Mucosa of descending colon (tissue), 3 donors: Measurements from ENCODE around the gene CDY2A. TPM values are rescaled to one million over a fixed set of nuclear protein-coding genes. Genes with fewer than 3 reads are reported as not detected.
"Not testable (repeated sequence)": the region's sequence is repeated elsewhere in the genome, so short reads cannot be mapped to it uniquely, and the experiment has no call there.

Experiments used
- ATAC-seq: fragments of 200-7000 bp; cut with Tn5 transposase; one replicate; pipeline ENCODE4 v1.9.1; 2020; ENCODE audit warnings: mild to moderate bottlenecking, moderate library complexity
- DNase-seq, 3 donors: peaks; one replicate each; pipeline ENCODE4 v3.0.0-alpha.2; 2020
- H3K36me3 ChIP-seq: fragments of 200-600 bp; one replicate; pipeline ENCODE4 v1.8.0; 2021; ENCODE audit warnings: low read depth, mild to moderate bottlenecking
- H3K4me1 ChIP-seq: fragments of 200-600 bp; one replicate; pipeline ENCODE4 v1.8.0; 2021; ENCODE audit warnings: low read depth, mild to moderate bottlenecking
- H3K4me3 ChIP-seq: fragments of 200-600 bp; one replicate; pipeline ENCODE4 v1.8.0; 2021; ENCODE audit warnings: mild to moderate bottlenecking
- H3K9me3 ChIP-seq: fragments of 200-600 bp; one replicate; pipeline ENCODE4 v1.8.0; 2021; ENCODE audit warnings: mild to moderate bottlenecking
- intact Hi-C, 2 donors: fragments of 100-400 bp; cut with DNase I in 1 of 2; cut with micrococcal nuclease in 1 of 2; formaldehyde crosslinking; loops; one replicate each; pipeline versions ENCODE4 v1.11.0 to v1.11.1; 2022; cut with DNase I, micrococcal nuclease
- long read RNA-seq, 2 donors: library from polyadenylated mRNA; unstranded; transcript quantifications; one replicate each; pipeline ENCODE4 v2.0.0, GENCODE V29; 2019 to 2021
- total RNA-seq, 3 donors: library from RNA; stranded (reverse); fragmentation: NEBNext Ultra II Directional in 2 of 3; extraction: Animal tissue kit (Norgen Biotek cat#: 25700) in 2 of 3; gene quantifications; one replicate each; pipeline versions ENCODE4 v1.2.1 to v1.2.4, GENCODE V29; 2021 to 2023
- donor health status: DM: no; HTN: no; CAD: no; lungs with moderate emphysema.
- donor health status: DM: no; HTN: no; CAD: no.
- donor health status: DM: no; HTN: yes; CAD: no.

The CDY2A gene
- not detected for total RNA-seq
- long read RNA-seq, donor 1: 0 reads
- long read RNA-seq, donor 2: 0 reads

GRCh38 chrY:18025487-18025886 lies at the start of gene CDY2A:
Gene CDY2A, plus strand, starts transcription at chrY:18025787. Its CDS starts 328 bp downstream, at chrY:18026115.
- intact Hi-C loops, ATAC-seq, H3K4me3 ChIP-seq, H3K9me3 ChIP-seq, DNase-seq, H3K4me1 ChIP-seq, H3K36me3 ChIP-seq: not testable (repeated sequence)

GRCh38 chrY:17997586-17997985 lies 28.0 kb upstream of the CDY2A start:
- DNase-seq, H3K4me1 ChIP-seq, H3K9me3 ChIP-seq, intact Hi-C loops, ATAC-seq, H3K4me3 ChIP-seq, H3K36me3 ChIP-seq: not testable (repeated sequence)

- DNase-seq, H3K36me3 ChIP-seq, H3K4me3 ChIP-seq, H3K9me3 ChIP-seq, intact Hi-C loops, H3K4me1 ChIP-seq, ATAC-seq: not testable (repeated sequence)
These were observed 27.3 kb upstream of the CDY2A start for GRCh38 chrY:17998266-17998665.

- H3K9me3 ChIP-seq, H3K4me1 ChIP-seq, intact Hi-C loops, H3K36me3 ChIP-seq, DNase-seq, H3K4me3 ChIP-seq, ATAC-seq: not testable (repeated sequence)
These were observed 1.7 kb upstream of the CDY2A start for GRCh38 chrY:18023897-18024296.

GRCh38 chrY:18028845-18029244 lies 3.3 kb downstream of the CDY2A start:
- H3K4me3 ChIP-seq, H3K9me3 ChIP-seq, ATAC-seq, DNase-seq, intact Hi-C loops, H3K36me3 ChIP-seq, H3K4me1 ChIP-seq: not testable (repeated sequence)

GRCh38 chrY:18030178-18030577 lies 4.6 kb downstream of the CDY2A start:
- H3K9me3 ChIP-seq, intact Hi-C loops, H3K4me1 ChIP-seq, ATAC-seq, DNase-seq, H3K36me3 ChIP-seq, H3K4me3 ChIP-seq: not testable (repeated sequence)

GRCh38 chrY:18034100-18034814 lies 8.7 kb downstream of the CDY2A start:
- H3K4me3 ChIP-seq, ATAC-seq, H3K9me3 ChIP-seq, H3K4me1 ChIP-seq, intact Hi-C loops, H3K36me3 ChIP-seq, DNase-seq: not testable (repeated sequence)

- intact Hi-C loops, ATAC-seq, H3K4me3 ChIP-seq: not testable (repeated sequence)
These were observed 9.3 kb downstream of the CDY2A start for GRCh38 chrY:18034864-18035263.

GRCh38 chrY:18044990-18045389 lies 19.4 kb downstream of the CDY2A start:
- H3K36me3 ChIP-seq, H3K4me3 ChIP-seq, DNase-seq, ATAC-seq, H3K4me1 ChIP-seq, H3K9me3 ChIP-seq, intact Hi-C loops: not testable (repeated sequence)

More at GRCh38 chrY:18034864-18035263, 9.3 kb downstream of the CDY2A start:
- H3K9me3 ChIP-seq, H3K36me3 ChIP-seq, H3K4me1 ChIP-seq, DNase-seq: not testable (repeated sequence)

- H3K4me1 ChIP-seq, intact Hi-C loops, H3K36me3 ChIP-seq, H3K4me3 ChIP-seq, H3K9me3 ChIP-seq, ATAC-seq, DNase-seq: not testable (repeated sequence)
These were observed 22.8 kb downstream of the CDY2A start for GRCh38 chrY:18048149-18049040.

GRCh38 chrY:18049061-18049460 lies 23.5 kb downstream of the CDY2A start:
- H3K4me3 ChIP-seq, H3K4me1 ChIP-seq, ATAC-seq, H3K9me3 ChIP-seq, intact Hi-C loops, DNase-seq, H3K36me3 ChIP-seq: not testable (repeated sequence)

- H3K9me3 ChIP-seq, H3K4me3 ChIP-seq, intact Hi-C loops, DNase-seq, H3K4me1 ChIP-seq, ATAC-seq, H3K36me3 ChIP-seq: not testable (repeated sequence)
These were observed 30.9 kb downstream of the CDY2A start for GRCh38 chrY:18056473-18056872.

- ATAC-seq, H3K9me3 ChIP-seq, intact Hi-C loops, DNase-seq, H3K36me3 ChIP-seq, H3K4me1 ChIP-seq, H3K4me3 ChIP-seq: not testable (repeated sequence)
These were observed 47.9 kb downstream of the CDY2A start for GRCh38 chrY:18073464-18073863.
